H1 (cell line): Measurements from ENCODE around the gene FOXS1. TPM values are rescaled to one million over a fixed set of nuclear protein-coding genes. Genes with fewer than 3 reads are reported as not detected.
A peak's percentile ranks its signal among the peaks of the same experiment; 100 is the strongest.

Source experiments
- CTCF ChIA-PET: fragments of 300-600 bp; sonication (Branson Sonifier 250); formaldehyde crosslinking; loops from one replicate; lab custom pipeline; 2021; ENCODE audit not compliant: partially characterized antibody; lab: Charles Lee
- POLR2A ChIA-PET: fragments of 300-600 bp; sonication (Branson Sonifier 250); formaldehyde crosslinking; loops from one replicate; lab custom pipeline; 2021; ENCODE audit warnings: inconsistent platforms; ENCODE audit not compliant: partially characterized antibody; lab: Charles Lee
- DNase-seq, 2 experiments: peaks; one replicate each; pipeline versions ENCODE4 v3.0.0 to v3.0.0-alpha.2; 2010 to 2022; ENCODE audit warnings: low spot score in 2 of 2, low read depth in 1 of 2, mixed read lengths in 1 of 2
- FAIRE-seq: peaks from 2 replicates; lab custom pipeline; 2011; peaks lifted over from hg19 to GRCh38; lab: Jason Lieb, UNC
- H2AFZ ChIP-seq: 2 replicates; pipeline ENCODE4 v1.8.1; 2012; ENCODE audit warnings: low read length, inconsistent platforms
- H2AK5ac ChIP-seq: 2 replicates; pipeline ENCODE4 v1.6.1; 2013; ENCODE audit warnings: low read depth, low read length
- H2BK120ac ChIP-seq: replicated peaks from 2 replicates; pipeline ENCODE3; 2013; ENCODE audit warnings: low read depth, low read length, inconsistent platforms
- H2BK12ac ChIP-seq: 2 replicates; pipeline ENCODE4 v1.6.1; 2013; ENCODE audit warnings: low read depth, low read length
- H2BK15ac ChIP-seq: 2 replicates; pipeline ENCODE4 v1.6.1; 2013; ENCODE audit warnings: low read length
- H2BK20ac ChIP-seq: 2 replicates; pipeline ENCODE4 v1.6.1; 2013; ENCODE audit warnings: low read length
- H2BK5ac ChIP-seq: 2 replicates; pipeline ENCODE4 v1.6.1; 2013; ENCODE audit warnings: low read depth, low read length
- H3K14ac ChIP-seq: 2 replicates; pipeline ENCODE4 v1.6.1; 2013; ENCODE audit warnings: inconsistent platforms; ENCODE audit not compliant: insufficient read length
- H3K18ac ChIP-seq: 2 replicates; pipeline ENCODE4 v1.6.1; 2013; ENCODE audit warnings: low read length; ENCODE audit errors: extremely low read depth
- H3K23ac ChIP-seq: 2 replicates; pipeline ENCODE4 v1.6.1; 2013; ENCODE audit warnings: inconsistent platforms; ENCODE audit not compliant: insufficient read length
- H3K23me2 ChIP-seq: 2 replicates; pipeline ENCODE4 v1.6.1; 2013; ENCODE audit warnings: low read depth, low read length
- H3K27ac ChIP-seq: 2 replicates; pipeline ENCODE4 v1.6.1; 2011; ENCODE audit warnings: low read depth, low read length, inconsistent platforms
- H3K27me3 ChIP-seq, 4 experiments: replicated peaks in 1 of 4; 1 replicate in 1 of 4; 2 replicates in 3 of 4; pipeline versions ENCODE4 v1.6.1 to v1.8.1; 2011 to 2013; ENCODE audit warnings: low read length in 3 of 4, mild to moderate bottlenecking in 3 of 4, inconsistent platforms in 2 of 4, mixed read lengths in 2 of 4, moderate library complexity in 1 of 4; ENCODE audit not compliant: control insufficient read depth in 3 of 4, insufficient read depth in 3 of 4; ENCODE audit errors: extremely low read depth in 1 of 4
- H3K36me3 ChIP-seq, 4 experiments: 2 replicates each; pipeline versions ENCODE4 v1.6.1 to v1.8.1; 2011 to 2013; ENCODE audit warnings: mild to moderate bottlenecking in 4 of 4, low read length in 3 of 4, moderate library complexity in 2 of 4, control low read depth in 1 of 4, inconsistent platforms in 1 of 4; ENCODE audit not compliant: insufficient read depth in 4 of 4, control insufficient read depth in 2 of 4
- H3K4ac ChIP-seq: replicated peaks from 2 replicates; pipeline ENCODE3; 2013; ENCODE audit warnings: low read length, low read depth, mixed read lengths, inconsistent platforms; ENCODE audit not compliant: insufficient read length
- H3K4me1 ChIP-seq, 4 experiments: replicated peaks in 1 of 4; 1 replicate in 1 of 4; 2 replicates in 3 of 4; pipeline versions ENCODE4 v1.6.1 to v1.8.1; 2011 to 2013; ENCODE audit warnings: low read length in 3 of 4, inconsistent platforms in 2 of 4, mixed read lengths in 1 of 4; ENCODE audit not compliant: insufficient read depth in 4 of 4, control insufficient read depth in 3 of 4
- H3K4me2 ChIP-seq, 2 experiments: 2 replicates each; pipeline versions ENCODE4 v1.6.1 to v1.8.1; 2011 to 2013; ENCODE audit warnings: low read depth in 2 of 2, low read length in 2 of 2, control low read depth in 1 of 2, inconsistent platforms in 1 of 2, mild to moderate bottlenecking in 1 of 2; ENCODE audit not compliant: insufficient read depth in 1 of 2
- H3K4me3 ChIP-seq, 4 experiments: fragments of 200-600, 300-600 bp in 1 of 4; sonication (generic), shearing (Covaris generic), sonication (Bioruptor Twin) in 1 of 4; 2 replicates each; pipeline versions ENCODE4 v1.5.1 to v1.8.1; 2011 to 2016; ENCODE audit warnings: low read length in 4 of 4, low read depth in 3 of 4, control low read depth in 2 of 4, inconsistent platforms in 2 of 4, mild to moderate bottlenecking in 2 of 4, mixed read lengths in 1 of 4, moderate library complexity in 1 of 4; ENCODE audit not compliant: insufficient read depth in 2 of 4; ENCODE audit errors: extremely low read depth in 1 of 4
- H3K56ac ChIP-seq: replicated peaks from 2 replicates; pipeline ENCODE3; 2013; ENCODE audit warnings: low read depth, mild to moderate bottlenecking, mixed read lengths, low read length, inconsistent platforms; ENCODE audit not compliant: insufficient read length
- H3K79me1 ChIP-seq: 2 replicates; pipeline ENCODE4 v1.6.1; 2013; ENCODE audit warnings: low read depth, low read length, control low read depth
- H3K79me2 ChIP-seq, 2 experiments: 2 replicates each; pipeline versions ENCODE4 v1.6.1 to v1.8.1; 2012 to 2013; ENCODE audit warnings: low read length in 2 of 2, mild to moderate bottlenecking in 2 of 2, inconsistent platforms in 1 of 2; ENCODE audit not compliant: insufficient read depth in 2 of 2, control insufficient read depth in 1 of 2
- H3K9ac ChIP-seq, 4 experiments: replicated peaks in 1 of 4; 1 replicate in 1 of 4; 2 replicates in 3 of 4; pipeline versions ENCODE4 v1.6.1 to v1.8.1; 2011 to 2013; ENCODE audit warnings: low read depth in 3 of 4, low read length in 3 of 4, control low read depth in 2 of 4, mild to moderate bottlenecking in 2 of 4, moderate library complexity in 2 of 4, inconsistent platforms in 1 of 4; ENCODE audit errors: extremely low read depth in 1 of 4
- H3K9me3 ChIP-seq, 2 experiments: 2 replicates each; pipeline versions ENCODE4 v1.6.1 to v1.8.1; 2012 to 2013; ENCODE audit warnings: mild to moderate bottlenecking in 2 of 2, moderate library complexity in 2 of 2, control low read depth in 1 of 2, inconsistent platforms in 1 of 2, low read depth in 1 of 2, low read length in 1 of 2, mixed read lengths in 1 of 2; ENCODE audit not compliant: insufficient read depth in 2 of 2
- H4K20me1 ChIP-seq, 2 experiments: replicated peaks in 1 of 2; 2 replicates each; pipeline versions ENCODE3 to v1.8.1; 2011 to 2013; ENCODE audit warnings: inconsistent platforms in 2 of 2, low read length in 2 of 2, mild to moderate bottlenecking in 1 of 2; ENCODE audit not compliant: insufficient read depth in 2 of 2, control insufficient read depth in 1 of 2
- H4K5ac ChIP-seq: 2 replicates; pipeline ENCODE4 v1.6.1; 2013; ENCODE audit warnings: low read length, low read depth, mixed read lengths, inconsistent platforms; ENCODE audit not compliant: insufficient read length
- H4K8ac ChIP-seq: 2 replicates; pipeline ENCODE4 v1.8.0; 2013; ENCODE audit warnings: mild to moderate bottlenecking, moderate library complexity, low read length, inconsistent platforms; ENCODE audit not compliant: insufficient read depth; ENCODE audit errors: extremely low read depth
- H4K91ac ChIP-seq: replicated peaks from 2 replicates; pipeline ENCODE3; 2013; ENCODE audit warnings: low read length, mixed read lengths, inconsistent platforms; ENCODE audit not compliant: insufficient read length
- ASH2L ChIP-seq: fragments of 200-600, 300-600 bp; sonication (generic); IDR thresholded peaks from one replicate; pipeline ENCODE4 v1.7.1; 2017; ENCODE audit warnings: low read length
- CBX8 ChIP-seq: fragments of 300-800, 300-1000 bp; sonication (generic); IDR thresholded peaks from 2 replicates; pipeline ENCODE4 v1.7.1; 2016; ENCODE audit warnings: low read depth, low read length, borderline replicate concordance
- EZH2 ChIP-seq: fragments of 200-600 bp; sonication (generic); IDR thresholded peaks from 2 replicates; pipeline ENCODE4 v1.7.1; 2012; ENCODE audit warnings: low read depth, mild to moderate bottlenecking, moderate library complexity, low read length, inconsistent platforms; ENCODE audit not compliant: severe bottlenecking
- GTF2F1 ChIP-seq: IDR thresholded peaks from 2 replicates; pipeline ENCODE4 v1.6.1; 2012; ENCODE audit warnings: low read depth, low read length, improper control_type of control experiment, borderline replicate concordance
- KDM4A ChIP-seq: IDR thresholded peaks from one replicate; pipeline ENCODE4 v1.7.1; 2012; ENCODE audit warnings: low read depth, mild to moderate bottlenecking, moderate library complexity, low read length, inconsistent platforms; ENCODE audit not compliant: severe bottlenecking
- KDM5A ChIP-seq: fragments of 200-600 bp; IDR thresholded peaks from 2 replicates; pipeline ENCODE4 v1.7.1; 2012; ENCODE audit warnings: mild to moderate bottlenecking, low read length, inconsistent platforms, mixed read lengths
- POLR2A ChIP-seq, 2 experiments: IDR thresholded peaks; 1 replicate in 1 of 2; 2 replicates in 1 of 2; pipeline ENCODE4 v1.6.1; 2011; ENCODE audit warnings: low read depth in 2 of 2, low read length in 2 of 2, mild to moderate bottlenecking in 2 of 2; ENCODE audit errors: control extremely low read depth in 1 of 2
- POLR2AphosphoS5 ChIP-seq: IDR thresholded peaks from 2 replicates; pipeline ENCODE4 v1.6.1; 2011; ENCODE audit warnings: low read depth, low read length
- RNF2 ChIP-seq: fragments of 200-900, 300-1000 bp; sonication (generic); IDR thresholded peaks from 2 replicates; pipeline ENCODE4 v1.7.1; 2016; ENCODE audit warnings: borderline replicate concordance, low read depth, mild to moderate bottlenecking, antibody characterized with exemption, low read length; ENCODE audit not compliant: poor library complexity, severe bottlenecking; ENCODE audit errors: missing control alignments
- RXRA ChIP-seq: IDR thresholded peaks from 2 replicates; pipeline ENCODE4 v1.6.1; 2011; ENCODE audit warnings: low read depth, mild to moderate bottlenecking, low read length, moderate library complexity; ENCODE audit not compliant: insufficient read depth
- WGBS, 2 experiments: shearing (Covaris generic) in 1 of 2; methylation state at CpG; one replicate each; pipeline versions ENCODE4 v1.1.6 to v1.1.7; 2013 to 2015; ENCODE audit warnings: low lambda C conversion rate in 2 of 2, mixed read lengths in 2 of 2, inconsistent platforms in 1 of 2, low coverage in 1 of 2, missing lambda C conversion rate in 1 of 2; ENCODE audit not compliant: insufficient replicate concordance in 2 of 2, insufficient coverage in 1 of 2, insufficient read length in 1 of 2; ENCODE audit errors: extremely low coverage in 1 of 2, missing lambda C conversion rate in 1 of 2; 5-methylcytosine and 5-hydroxymethylcytosine counted together
- polyA plus RNA-seq, 7 experiments: library from polyadenylated mRNA; depleted of rRNA in 3 of 7; stranded (reverse) in 5 of 7; unstranded in 2 of 7; fragments of >200 nt in 5 of 7; fragments of 200-250 nt in 2 of 7; gene quantifications; 1 replicate in 5 of 7; 2 replicates in 1 of 7; 4 replicates in 1 of 7; pipeline versions ENCODE4 v1.2.1 to v1.2.3, GENCODE V29; 2011 to 2013; ENCODE audit warnings: missing spikeins in 2 of 7, mixed read lengths in 2 of 7
- total RNA-seq: library from RNA; stranded (reverse); fragmentation: NEBNext Ultra II Directional; extraction: Animal tissue kit (Norgen Biotek cat#: 25700); gene quantifications from 2 replicates; pipeline ENCODE4 v1.2.1, GENCODE V29; 2021

The FOXS1 gene
- total and polyA plus RNA-seq, 2 of the 8 experiments (the other 6 are each of a cell fraction or from before 2014, with no cell fraction given) = 0.45 TPM; not detected in 1

- Histone ChIP-seq H2BK20ac (no peak overlapping the region), H3K14ac (no peak overlapping the region), H2BK15ac (no peak overlapping the region), H3K79me2 (no peaks in the 10 kb centered on the region), H3K23ac (no peak overlapping the region), H3K9ac (peak overlapping the region; percentile 29 to 68 (median 56); a peak in 4 of 7 replicates), H4K8ac (peak overlapping the region; percentile 41; the same call in 1 of the 2 replicates), H2AFZ (peak overlapping the region; percentile 83), H3K23me2 (peaks cover 9% of the 10 kb centered on the region), H3K4ac (no peak overlapping the region), H4K20me1 (peaks cover 0 to 6% of the 10 kb centered on the region in 2 experiments), H3K56ac (no peak overlapping the region), H3K79me1 (no peaks in the 10 kb centered on the region), H4K91ac (peak overlapping the region; percentile 20), H3K4me1 (peaks cover 0 to 12% (median 6%) of the 10 kb centered on the region in 4 experiments; a peak in 6 of 7 replicates), H2AK5ac (no peak overlapping the region), H3K27ac (no peak overlapping the region), H3K27me3 (peaks cover 19 to 35% (median 29%) of the 10 kb centered on the region in 4 experiments), H3K4me3 (peak overlapping the region; percentile 47 to 89 (median 71))
- 21 to 100% methylated on average over 1 to 16 of the region's 24 CpGs for WGBS, 2 experiments
- FAIRE-seq = no peak
- POLR2A ChIA-PET = interaction anchor here (0.7 to 1.2 kb wide), 3 partner anchors 43 to 148 kb away, joined by 3 to 4 read pairs (median 3); partner anchors contain the start of gene XKR7
- TF ChIP-seq RXRA (0 out of 2 replicates have a peak, but pooled peaks have one; percentile 75), CBX8 (no peak), KDM5A (no peak), POLR2A (IDR thresholded peaks at IDR 0.05; ENCODE audit: control extremely low read depth in 1 of 2, low read depth in 2 of 2, low read length in 2 of 2) (no peak), KDM4A (peak; percentile 15), GTF2F1 (no peak), RNF2 (no peak), ASH2L (peak; percentile 9), EZH2 (peak; percentile 20), POLR2AphosphoS5 (no peak)
- TF ChIP-seq, all 59 proteins: peak for 4
- Histone ChIP-seq H2BK5ac (no peak overlapping the region), H3K36me3 (no peaks in the 10 kb centered on the region), H4K5ac (no peak overlapping the region), H3K4me2 (peak overlapping the region; percentile 71 to 96), H2BK120ac (no peak overlapping the region), H2BK12ac (0 out of 2 replicates have a peak overlapping the region, but pooled peaks have one; percentile 44), H3K18ac (peak overlapping the region; percentile 85; the same call in 1 of the 2 replicates), H3K9me3 (no peaks in the 10 kb centered on the region)
- DNase-seq = peak in 1 of 2 experiments; percentile 48
- CTCF ChIA-PET = interaction anchor here (0.6 to 5.5 kb wide), 11 partner anchors 8 to 216 kb away, joined by 3 to 32 read pairs (median 4); no protein-coding TSS in a partner anchor
These were observed 25.6 kb upstream of the FOXS1 start for GRCh38 chr20:31870726-31871617.
